Transverse colon (tissue), 4 donors: ENCODE results near the gene DCAF8. TPM values are rescaled to one million over a fixed set of nuclear protein-coding genes. Genes with fewer than 3 reads are reported as not detected.

Experiments
- DNase-seq: peaks from one replicate; pipeline ENCODE4 v3.0.0-alpha.2; 2019
- H3K27ac ChIP-seq, 4 donors: fragments of 200-600 bp; sonication (generic); 2 replicates each; pipeline ENCODE4 v1.5.1; 2016 to 2018; ENCODE audit warnings: inconsistent platforms in 4 of 4
- H3K27me3 ChIP-seq: fragments of 200-600 bp; sonication (generic); 2 replicates; pipeline ENCODE4 v1.5.1; 2017; ENCODE audit warnings: inconsistent platforms
- H3K36me3 ChIP-seq, 4 donors: fragments of 200-600 bp; sonication (generic); 2 replicates each; pipeline ENCODE4 v1.5.1; 2017 to 2019; ENCODE audit warnings: inconsistent platforms in 4 of 4
- H3K4me1 ChIP-seq, 4 donors: fragments of 200-600 bp; sonication (generic); 2 replicates each; pipeline ENCODE4 v1.5.1; 2017 to 2020; ENCODE audit warnings: inconsistent platforms in 4 of 4
- H3K4me3 ChIP-seq, 4 donors: fragments of 200-600 bp; sonication (generic); 1 replicate in 1 of 4; 2 replicates in 3 of 4; pipeline versions ENCODE4 v1.5.1 to v1.6.1; 2017 to 2019; ENCODE audit warnings: inconsistent platforms in 4 of 4
- H3K9me3 ChIP-seq, 2 donors: fragments of 200-600 bp; sonication (generic); 2 replicates each; pipeline ENCODE4 v1.5.1; 2017 to 2019; ENCODE audit warnings: inconsistent platforms in 2 of 2
- EP300 ChIP-seq: sonication (generic); formaldehyde crosslinking; IDR thresholded peaks from one replicate; pipeline ENCODE4 v1.6.1; 2017; ENCODE audit warnings: antibody characterized with exemption, low read depth
- POLR2A ChIP-seq: fragments of 450-650 bp; IDR thresholded peaks from one replicate; pipeline ENCODE4 v1.6.1; 2016; ENCODE audit warnings: antibody characterized with exemption, mild to moderate bottlenecking, moderate library complexity
- POLR2AphosphoS5 ChIP-seq, 3 donors: sonication (generic); formaldehyde crosslinking; IDR thresholded peaks; one replicate each; pipeline ENCODE4 v1.6.1; 2016; ENCODE audit warnings: antibody characterized with exemption in 3 of 3
- WGBS, 2 donors: methylation state at CpG; one replicate each; pipeline ENCODE4 v1.1.5; 2018; ENCODE audit warnings: low coverage in 1 of 2; 5-methylcytosine and 5-hydroxymethylcytosine counted together
- in situ Hi-C, 4 donors: fragments of 200-750 bp; cut with MboI; loops; one replicate each; pipeline versions ENCODE4 v1.15.0 to v1.15.1; 2017; ENCODE audit warnings: low sequenced_read_pairs in 3 of 4, low pct_ligation_motif_present in 1 of 4, low pct_unique_long_range_greater_than_20kb in 1 of 4
- intact Hi-C: fragments of 100-400 bp; cut with DNase I; formaldehyde crosslinking; loops from one replicate; pipeline ENCODE4 v1.15.1; 2023; ENCODE audit warnings: low total_unique reads
- total RNA-seq, 4 donors: library from RNA; depleted of rRNA; stranded (reverse); fragments of >200 nt; gene quantifications; one replicate each; pipeline ENCODE4 v1.1.0, GENCODE V29; 2016
- TF ChIP-seq, protein P1 (sequence below), 5 experiments: fragments of 200-600 bp in 3 of 5; fragments of 450-650 bp in 2 of 5; sonication (generic) in 3 of 5; IDR thresholded peaks; 1 replicate in 2 of 5; 2 replicates in 3 of 5; pipeline ENCODE4 v1.5.1; 2016 to 2017; ENCODE audit warnings: antibody characterized with exemption in 5 of 5, inconsistent platforms in 3 of 5, mild to moderate bottlenecking in 2 of 5, moderate library complexity in 1 of 5

DCAF8 gene
- total RNA-seq, 4 donors from 2014 or later: 128 to 279 (median 137) TPM

DNA sequence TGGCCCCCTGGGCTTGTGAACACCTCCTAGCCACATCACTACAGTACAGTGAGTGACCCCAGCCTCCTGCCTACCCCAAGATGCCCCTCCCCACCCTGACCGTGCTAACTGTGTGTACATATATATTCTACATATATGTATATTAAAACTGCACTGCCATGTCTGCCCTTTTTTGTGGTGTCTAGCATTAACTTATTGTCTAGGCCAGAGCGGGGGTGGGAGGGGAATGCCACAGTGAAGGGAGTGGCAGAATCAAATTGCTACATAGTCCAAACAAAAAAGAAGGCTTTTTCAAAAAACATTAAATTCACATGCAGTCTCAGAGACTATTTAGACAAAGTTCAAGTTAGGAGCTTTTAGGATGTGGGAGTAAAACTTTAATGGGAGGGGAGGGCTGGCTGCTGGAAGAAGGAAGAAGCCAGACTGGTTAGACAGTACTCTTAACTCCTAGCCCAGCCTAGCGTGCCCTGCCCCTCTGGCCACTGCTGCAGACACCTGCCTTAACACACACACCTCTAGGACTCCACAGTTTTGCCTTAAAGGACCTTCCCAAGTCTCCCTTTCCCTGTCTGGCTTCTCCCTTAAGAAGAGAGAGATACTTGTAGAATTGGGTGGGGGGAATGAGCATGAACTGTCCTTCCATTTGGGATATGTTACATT lies 47.7 kb downstream of the DCAF8 start:
- Histone ChIP-seq H3K9me3 (no peaks in the 10 kb centered on the region), H3K36me3 (peaks cover 0 to 17% (median 4%) of the 10 kb centered on the region in 4 donors), H3K27ac (peak overlapping the region in 3 of 4 donors; percentile 15 to 36 (median 30)), H3K4me3 (no peak overlapping the region), H3K4me1 (peaks cover 25 to 55% (median 36%) of the 10 kb centered on the region in 4 donors), H3K27me3 (no peaks in the 10 kb centered on the region)
- intact Hi-C loops (no loop called here), in situ Hi-C loops (no loop called here)
- peak; percentile 59 for DNase-seq
- TF ChIP-seq, protein P1, sequence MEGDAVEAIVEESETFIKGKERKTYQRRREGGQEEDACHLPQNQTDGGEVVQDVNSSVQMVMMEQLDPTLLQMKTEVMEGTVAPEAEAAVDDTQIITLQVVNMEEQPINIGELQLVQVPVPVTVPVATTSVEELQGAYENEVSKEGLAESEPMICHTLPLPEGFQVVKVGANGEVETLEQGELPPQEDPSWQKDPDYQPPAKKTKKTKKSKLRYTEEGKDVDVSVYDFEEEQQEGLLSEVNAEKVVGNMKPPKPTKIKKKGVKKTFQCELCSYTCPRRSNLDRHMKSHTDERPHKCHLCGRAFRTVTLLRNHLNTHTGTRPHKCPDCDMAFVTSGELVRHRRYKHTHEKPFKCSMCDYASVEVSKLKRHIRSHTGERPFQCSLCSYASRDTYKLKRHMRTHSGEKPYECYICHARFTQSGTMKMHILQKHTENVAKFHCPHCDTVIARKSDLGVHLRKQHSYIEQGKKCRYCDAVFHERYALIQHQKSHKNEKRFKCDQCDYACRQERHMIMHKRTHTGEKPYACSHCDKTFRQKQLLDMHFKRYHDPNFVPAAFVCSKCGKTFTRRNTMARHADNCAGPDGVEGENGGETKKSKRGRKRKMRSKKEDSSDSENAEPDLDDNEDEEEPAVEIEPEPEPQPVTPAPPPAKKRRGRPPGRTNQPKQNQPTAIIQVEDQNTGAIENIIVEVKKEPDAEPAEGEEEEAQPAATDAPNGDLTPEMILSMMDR (IDR thresholded peaks at IDR 0.05): no peak
- TF ChIP-seq EP300: no peak
- no peak for TF ChIP-seq POLR2A
- TF ChIP-seq POLR2AphosphoS5 (IDR thresholded peaks at IDR 0.05): no peak
- WGBS, 2 donors: 43 to 48% methylated on average over 3 of the region's 3 CpGs

DNA sequence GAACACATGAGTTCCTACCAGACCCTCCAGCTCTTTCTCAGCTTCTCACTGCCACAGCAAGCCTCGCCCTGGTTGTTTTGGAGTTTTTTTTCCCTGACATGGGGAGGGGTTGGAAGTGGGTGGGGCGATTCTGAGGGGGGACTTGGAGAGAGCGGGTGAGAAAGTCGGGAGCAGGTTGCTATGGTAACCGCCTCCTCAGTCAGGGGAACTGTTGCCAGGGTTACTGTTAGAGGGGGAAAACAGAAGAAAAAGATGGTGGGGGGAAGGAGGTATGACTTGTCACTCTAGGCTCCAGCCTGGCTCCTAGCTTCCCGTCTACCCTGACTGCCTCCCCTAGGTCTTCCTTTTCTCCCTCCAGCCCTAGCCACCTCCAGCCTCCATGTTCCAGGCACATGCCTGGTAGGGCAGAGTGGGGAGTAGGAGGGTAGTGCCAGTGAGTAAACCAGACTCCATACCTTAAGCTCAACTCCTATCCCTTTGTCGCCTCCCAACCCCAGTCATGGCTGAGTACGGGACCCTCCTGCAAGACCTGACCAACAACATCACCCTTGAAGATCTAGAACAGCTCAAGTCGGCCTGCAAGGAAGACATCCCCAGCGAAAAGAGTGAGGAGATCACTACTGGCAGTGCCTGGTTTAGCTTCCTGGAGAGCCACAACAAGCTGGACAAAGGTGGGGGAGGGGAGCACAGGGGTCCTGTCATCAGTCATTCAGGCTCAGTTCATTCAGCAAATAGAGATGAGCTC lies 51.1 kb downstream of the DCAF8 start:
- Histone ChIP-seq H3K36me3 (peaks cover 0 to 17% (median 0%) of the 10 kb centered on the region in 4 donors), H3K9me3 (no peaks in the 10 kb centered on the region)
- in situ Hi-C loops: no loop called here

DNA sequence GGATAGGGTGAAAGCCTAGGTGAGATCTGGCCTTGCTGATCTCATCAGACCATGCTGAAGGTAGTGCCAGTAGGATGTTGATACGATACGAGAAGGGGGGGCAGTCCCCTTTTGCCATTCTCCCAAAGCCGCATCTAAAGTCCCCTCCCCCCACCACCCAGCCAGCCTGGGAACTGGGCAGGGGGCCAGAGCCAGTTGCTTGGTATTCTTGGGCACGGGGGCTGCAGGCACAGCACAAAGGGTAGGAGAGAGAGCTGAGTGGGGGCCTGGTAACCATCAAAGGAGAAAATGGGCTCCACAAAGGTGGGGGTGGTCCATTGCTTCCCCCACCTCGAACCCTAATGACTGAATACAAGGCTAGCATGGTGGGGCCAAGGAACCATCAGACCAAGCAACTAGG lies 51.8 kb downstream of the DCAF8 start:
- no peaks in the 10 kb centered on the region for H3K27me3 ChIP-seq
- no peaks in the 10 kb centered on the region for H3K9me3 ChIP-seq
- H3K27ac ChIP-seq: peak overlapping the region in 3 of 4 donors; percentile 20 to 50 (median 33)
- H3K4me1 ChIP-seq: peaks cover 17 to 50% (median 39%) of the 10 kb centered on the region in 4 donors
- in situ Hi-C loops (no loop called here), intact Hi-C loops (no loop called here)
- H3K36me3 ChIP-seq: peaks cover 0 to 17% (median 0%) of the 10 kb centered on the region in 4 donors
- H3K4me3 ChIP-seq: no peak overlapping the region
- TF ChIP-seq, protein P1 (IDR thresholded peaks at IDR 0.05): no peak
- TF ChIP-seq EP300 (no peak), POLR2AphosphoS5 (IDR thresholded peaks at IDR 0.05) (no peak), POLR2A (no peak)
- DNase-seq: no peak
- WGBS, 2 donors: 67 to 75% methylated on average over 1 to 5 of the region's 5 CpGs

More for the DNA sequence above, 51.1 kb downstream of the DCAF8 start:
- H3K4me3 ChIP-seq: no peak overlapping the region
- no peaks in the 10 kb centered on the region for H3K27me3 ChIP-seq
- intact Hi-C loops: no loop called here
- WGBS, 2 donors: 79 to 83% methylated on average over 3 to 10 of the region's 10 CpGs
- TF ChIP-seq EP300: no peak
- no peak for TF ChIP-seq POLR2AphosphoS5 (IDR thresholded peaks at IDR 0.05)
- TF ChIP-seq POLR2A: no peak
- TF ChIP-seq, protein P1 (IDR thresholded peaks at IDR 0.05): no peak
- H3K4me1 ChIP-seq: peaks cover 15 to 46% (median 35%) of the 10 kb centered on the region in 4 donors
- no peak for DNase-seq
- peak overlapping the region in 3 of 4 donors; percentile 20 to 50 (median 33) for H3K27ac ChIP-seq

DNA sequence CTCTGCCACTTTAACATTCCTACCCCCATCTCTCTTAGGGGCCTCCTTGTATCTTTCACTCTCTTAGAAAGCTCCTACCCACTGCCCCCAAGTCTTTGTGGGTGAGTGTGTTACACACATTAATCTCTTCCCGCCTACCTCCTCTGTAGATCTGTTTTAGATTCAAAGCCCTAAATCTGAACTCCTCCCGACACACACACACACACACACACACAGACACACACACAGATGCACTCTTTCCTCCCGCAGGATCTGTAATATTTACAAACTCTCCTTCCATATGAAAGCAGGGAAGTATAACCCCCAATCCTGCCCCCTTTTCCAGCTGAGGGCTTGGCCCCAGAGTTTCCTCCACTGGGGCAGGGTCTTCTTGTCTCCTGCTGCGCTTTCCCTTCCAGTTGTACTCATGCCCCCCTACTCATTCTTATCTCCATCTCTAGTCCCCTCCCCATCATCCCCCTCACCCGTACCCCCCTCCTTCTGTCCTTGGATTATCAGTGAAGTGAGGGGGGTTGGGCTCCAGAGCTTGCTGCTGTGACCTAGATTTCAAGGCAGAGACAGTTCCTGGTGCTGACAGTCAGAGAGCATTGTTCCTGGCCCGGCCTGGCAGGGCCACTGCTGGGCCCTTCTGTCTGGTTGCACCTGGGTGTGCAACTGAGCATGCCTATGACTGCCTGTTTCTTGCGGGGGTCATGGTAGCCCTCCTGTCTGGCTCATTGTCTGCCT lies 52.9 kb downstream of the DCAF8 start:
- intact Hi-C loops: no loop called here
- Histone ChIP-seq H3K27me3 (no peaks in the 10 kb centered on the region), H3K4me3 (no peak overlapping the region), H3K36me3 (peaks cover 0 to 17% (median 0%) of the 10 kb centered on the region in 4 donors), H3K27ac (peak overlapping the region in 3 of 4 donors; percentile 16 to 49 (median 33)), H3K9me3 (no peaks in the 10 kb centered on the region), H3K4me1 (peaks cover 17 to 54% (median 43%) of the 10 kb centered on the region in 4 donors)
- in situ Hi-C loops: no loop called here
- 50 to 61% methylated on average over 3 to 7 of the region's 7 CpGs for WGBS, 2 donors
- DNase-seq: no peak
- TF ChIP-seq EP300: no peak
- TF ChIP-seq POLR2AphosphoS5 (IDR thresholded peaks at IDR 0.05): no peak
- TF ChIP-seq POLR2A: no peak
- TF ChIP-seq, protein P1 (IDR thresholded peaks at IDR 0.05): no peak
